ENCODE results near the gene IL32.

- TF ChIP-seq CTCF (IDR thresholded peaks at IDR 0.05; ENCODE audit: borderline replicate concordance, extremely low read depth, low read length, poor library complexity, severe bottlenecking) (no peak), EZH2 (IDR thresholded peaks at IDR 0.05; ENCODE audit: borderline replicate concordance, low read depth, low read length, severe bottlenecking) (no peak)
Observed at GRCh38 chr16:3038256-3038655, 27.2 kb upstream of the IL32 start.
